IPS-20b (cell line): Measurements from ENCODE around the gene ATXN1.
"Not testable (repeated sequence)": the region's sequence is repeated elsewhere in the genome, so short reads cannot be mapped to it uniquely, and the experiment has no call there.

Experiments
- H3K27ac ChIP-seq: one replicate; pipeline ENCODE4 v1.5.1; 2013; ENCODE audit warnings: low read length
- H3K27me3 ChIP-seq: 2 replicates; pipeline ENCODE4 v1.6.1; 2013; ENCODE audit warnings: mild to moderate bottlenecking, low read length, inconsistent platforms; ENCODE audit not compliant: insufficient read depth
- H3K36me3 ChIP-seq: 2 replicates; pipeline ENCODE4 v1.6.1; 2013; ENCODE audit warnings: low read depth, mild to moderate bottlenecking, inconsistent platforms, low read length, moderate library complexity; ENCODE audit not compliant: insufficient read depth
- H3K4me1 ChIP-seq: 2 replicates; pipeline ENCODE4 v1.6.1; 2013; ENCODE audit warnings: mild to moderate bottlenecking, control low read depth, inconsistent platforms, low read length, moderate library complexity; ENCODE audit not compliant: insufficient read depth
- H3K4me3 ChIP-seq: 2 replicates; pipeline ENCODE4 v1.5.1; 2013; ENCODE audit warnings: mild to moderate bottlenecking, low read length, inconsistent platforms
- H3K9ac ChIP-seq: 2 replicates; pipeline ENCODE4 v1.6.1; 2013; ENCODE audit warnings: low read depth, mild to moderate bottlenecking, inconsistent platforms, low read length, moderate library complexity
- H3K9me3 ChIP-seq: 2 replicates; pipeline ENCODE4 v1.6.1; 2013; ENCODE audit warnings: mild to moderate bottlenecking, low read depth, low read length, inconsistent platforms; ENCODE audit not compliant: insufficient read depth

Gene ATXN1

DNA sequence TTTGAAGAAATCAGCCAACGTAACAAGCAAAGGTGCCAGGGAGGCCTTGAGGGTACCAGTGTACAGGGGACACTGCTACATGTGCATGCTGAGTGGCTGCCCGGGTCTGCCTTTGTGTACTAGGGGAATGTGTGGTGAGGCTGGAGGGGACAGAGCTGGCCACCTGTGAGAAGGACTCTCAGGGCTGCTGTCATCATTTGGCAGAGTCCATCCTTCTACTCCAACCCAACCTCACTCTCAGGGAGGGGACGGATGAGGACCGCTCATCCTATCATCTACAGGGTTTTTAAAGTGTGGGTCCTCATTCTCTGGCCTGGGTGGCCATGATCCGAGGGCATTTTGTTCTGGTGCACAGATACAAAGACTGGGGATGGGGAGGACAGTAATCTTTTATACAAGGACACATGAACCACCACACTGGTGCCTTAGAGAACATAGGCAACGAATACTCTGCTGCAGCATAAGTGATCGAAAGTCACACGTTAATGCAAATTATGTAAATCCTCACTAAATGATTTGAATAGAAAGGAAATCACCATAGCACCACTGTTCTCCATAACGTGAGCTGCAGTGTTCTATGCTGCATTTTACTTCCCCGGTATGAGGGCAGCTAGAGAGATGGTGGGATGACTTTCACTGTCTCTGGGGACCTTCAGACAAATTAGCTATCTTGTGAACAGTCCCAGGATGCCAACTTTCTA is 341.5 kb downstream of the ATXN1 start:
- Histone ChIP-seq H3K4me3 (no peak overlapping the region), H3K36me3 (no peaks in the 10 kb centered on the region), H3K27ac (no peak overlapping the region), H3K9me3 (no peaks in the 10 kb centered on the region), H3K9ac (no peak overlapping the region), H3K27me3 (no peaks in the 10 kb centered on the region), H3K4me1 (peaks cover 16% of the 10 kb centered on the region; the same call in 1 of the 2 replicates)

DNA sequence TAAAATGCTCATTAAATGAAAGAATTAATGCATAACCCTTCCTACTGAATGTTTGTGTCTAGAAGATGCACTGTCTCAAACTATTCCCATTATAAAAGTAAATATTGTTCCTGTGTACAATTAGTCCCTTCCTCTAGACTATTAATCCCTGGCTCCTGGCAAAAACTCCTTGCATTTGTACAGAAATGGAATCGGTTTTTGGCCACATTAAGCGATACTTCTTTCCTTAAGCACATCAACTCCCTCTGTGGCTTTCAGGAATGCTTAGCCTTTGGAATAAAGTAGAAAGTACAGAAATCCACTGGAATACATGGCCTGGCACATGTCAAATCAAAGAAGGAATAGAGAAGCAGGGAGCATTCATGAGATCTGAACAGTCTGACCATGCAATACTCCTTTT is 343.1 kb downstream of the ATXN1 start:
- peaks cover 16% of the 10 kb centered on the region; the same call in 1 of the 2 replicates for H3K4me1 ChIP-seq
- H3K27me3 ChIP-seq, result no peaks in the 10 kb centered on the region
- H3K9me3 ChIP-seq, result no peaks in the 10 kb centered on the region
- H3K4me3 ChIP-seq, result no peak overlapping the region
- H3K36me3 ChIP-seq, result no peaks in the 10 kb centered on the region
- no peak overlapping the region for H3K27ac ChIP-seq
- no peak overlapping the region for H3K9ac ChIP-seq

DNA sequence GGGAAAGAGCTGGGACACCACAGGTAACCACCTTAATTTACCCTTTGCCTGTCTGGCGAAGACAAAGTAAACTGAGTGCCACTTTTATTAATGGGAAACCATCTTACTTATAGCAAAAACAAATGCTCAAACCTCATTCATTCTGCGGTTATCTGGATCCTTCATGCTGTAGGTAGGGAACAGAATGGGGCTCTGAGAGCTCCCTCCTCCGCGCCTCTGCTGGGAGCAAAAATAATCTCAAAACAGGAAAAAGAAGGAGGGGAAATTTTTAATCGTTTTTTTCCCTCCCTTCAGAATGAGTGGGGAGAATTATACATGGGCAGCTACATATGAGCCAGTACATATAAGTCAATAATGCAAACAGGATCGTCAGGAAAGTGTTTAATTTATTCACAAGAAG is 345.6 kb downstream of the ATXN1 start:
- no peak overlapping the region for H3K27ac ChIP-seq
- no peaks in the 10 kb centered on the region for H3K9me3 ChIP-seq
- no peak overlapping the region for H3K9ac ChIP-seq
- H3K4me3 ChIP-seq, result no peak overlapping the region
- peaks cover 10% of the 10 kb centered on the region; the same call in 1 of the 2 replicates for H3K4me1 ChIP-seq
- H3K27me3 ChIP-seq, result no peaks in the 10 kb centered on the region
- H3K36me3 ChIP-seq, result no peaks in the 10 kb centered on the region

DNA sequence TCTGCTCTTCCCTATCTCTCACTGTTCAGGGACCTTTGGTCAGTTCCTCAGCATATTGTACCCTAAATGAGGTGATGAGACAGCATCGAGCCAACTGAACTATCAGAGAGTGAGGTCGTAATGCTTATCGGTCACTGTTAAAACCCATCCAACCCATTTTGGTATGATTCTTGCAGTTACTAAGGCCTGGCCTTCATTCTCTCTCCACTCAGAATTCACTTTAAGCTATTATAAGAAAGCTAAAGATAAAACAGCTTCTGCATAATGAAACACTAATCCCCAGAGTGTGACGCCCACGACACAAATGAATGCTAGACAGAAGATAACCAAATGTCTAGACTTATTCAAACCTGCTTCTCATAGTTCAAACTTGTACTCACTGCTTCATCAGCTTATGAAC is 347.1 kb downstream of the ATXN1 start:
- H3K4me1 ChIP-seq, result no peaks in the 10 kb centered on the region
- H3K9me3 ChIP-seq, result no peaks in the 10 kb centered on the region
- H3K9ac ChIP-seq, result no peak overlapping the region
- H3K4me3 ChIP-seq, result no peak overlapping the region
- H3K36me3 ChIP-seq, result no peaks in the 10 kb centered on the region
- H3K27me3 ChIP-seq, result no peaks in the 10 kb centered on the region
- H3K27ac ChIP-seq, result no peak overlapping the region

DNA sequence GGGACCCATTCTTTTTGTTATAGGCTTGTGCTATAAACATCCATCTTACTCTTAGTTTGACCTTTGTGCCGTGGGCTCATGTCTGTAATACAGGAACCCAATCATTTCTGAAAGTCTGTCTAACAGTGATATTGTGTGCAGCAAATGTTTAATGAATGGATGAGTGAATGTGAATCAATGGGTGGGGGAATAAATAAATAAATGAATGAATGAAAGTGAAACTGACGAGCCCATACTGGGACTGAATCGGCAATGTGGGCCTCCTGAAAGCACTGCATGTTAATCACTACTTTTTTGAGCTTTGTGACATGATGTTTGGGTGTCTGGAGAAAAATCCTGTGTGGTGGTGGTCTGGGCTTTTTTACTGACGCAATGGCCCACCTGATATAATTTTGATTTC is 347.9 kb downstream of the ATXN1 start:
- no peak overlapping the region for H3K27ac ChIP-seq
- no peaks in the 10 kb centered on the region for H3K9me3 ChIP-seq
- H3K4me1 ChIP-seq, result no peaks in the 10 kb centered on the region
- H3K9ac ChIP-seq, result no peak overlapping the region
- H3K36me3 ChIP-seq, result no peaks in the 10 kb centered on the region
- H3K4me3 ChIP-seq, result no peak overlapping the region
- no peaks in the 10 kb centered on the region for H3K27me3 ChIP-seq

- Histone ChIP-seq H3K27me3 (no peaks in the 10 kb centered on the region), H3K27ac (no peak overlapping the region), H3K9ac (no peak overlapping the region), H3K9me3 (no peaks in the 10 kb centered on the region), H3K36me3 (no peaks in the 10 kb centered on the region), H3K4me3 (no peak overlapping the region), H3K4me1 (no peaks in the 10 kb centered on the region)
Observed at GRCh38 chr6:16412982-16413381, 348.3 kb downstream of the ATXN1 start.

GRCh38 chr6:16412171-16412570 is 349.1 kb downstream of the ATXN1 start:
- Histone ChIP-seq H3K4me1 (no peaks in the 10 kb centered on the region), H3K4me3 (no peak overlapping the region), H3K9me3 (no peaks in the 10 kb centered on the region), H3K9ac (no peak overlapping the region), H3K36me3 (no peaks in the 10 kb centered on the region), H3K27me3 (no peaks in the 10 kb centered on the region), H3K27ac (no peak overlapping the region)

- no peaks in the 10 kb centered on the region for H3K4me1 ChIP-seq
- H3K9me3 ChIP-seq, result no peaks in the 10 kb centered on the region
- H3K9ac ChIP-seq, result no peak overlapping the region
- no peaks in the 10 kb centered on the region for H3K36me3 ChIP-seq
- no peaks in the 10 kb centered on the region for H3K27me3 ChIP-seq
- H3K27ac ChIP-seq, result no peak overlapping the region
- no peak overlapping the region for H3K4me3 ChIP-seq
Observed at GRCh38 chr6:16409531-16410441, 351.5 kb downstream of the ATXN1 start.

DNA sequence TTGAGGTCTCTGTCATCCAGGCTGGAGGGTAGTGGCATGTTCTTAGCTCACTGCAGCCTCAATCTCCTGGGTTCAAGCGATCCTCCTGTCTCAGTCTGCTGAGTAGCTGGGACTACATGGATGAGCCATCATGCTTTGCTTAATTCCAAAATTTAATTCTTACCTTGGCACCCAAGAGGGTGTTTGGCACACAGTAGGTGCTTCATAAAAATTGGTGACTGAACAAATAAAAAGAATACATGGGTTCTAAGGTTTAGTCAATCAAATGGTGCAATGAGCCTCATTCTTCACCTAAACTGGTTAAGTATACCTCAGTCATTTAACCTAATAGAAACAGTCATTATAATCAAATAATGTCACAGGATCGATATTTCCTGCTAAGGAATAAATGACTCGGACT is 352.5 kb downstream of the ATXN1 start:
- Histone ChIP-seq H3K9me3 (no peaks in the 10 kb centered on the region), H3K27ac (no peak overlapping the region), H3K36me3 (no peaks in the 10 kb centered on the region), H3K9ac (no peak overlapping the region), H3K4me3 (no peak overlapping the region), H3K4me1 (no peaks in the 10 kb centered on the region), H3K27me3 (no peaks in the 10 kb centered on the region)

DNA sequence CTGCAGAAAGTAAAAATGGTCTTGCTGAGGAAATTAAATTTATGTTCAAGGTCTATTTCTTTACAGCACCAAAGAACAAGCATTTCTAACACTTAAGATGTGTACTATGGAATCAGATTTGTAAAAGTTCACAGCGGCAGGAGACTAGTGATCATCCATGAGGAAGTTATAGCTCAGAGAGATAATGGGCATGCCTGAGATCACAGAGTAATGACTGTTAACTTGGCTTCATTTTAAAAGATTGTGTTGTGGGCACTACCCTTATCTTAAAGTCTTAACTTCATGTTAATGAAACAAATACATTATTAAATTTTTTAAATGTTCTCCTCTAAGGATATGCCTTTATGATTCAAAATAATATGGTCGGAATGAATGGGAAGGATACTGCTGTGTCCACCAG is 354.3 kb downstream of the ATXN1 start:
- no peak overlapping the region for H3K27ac ChIP-seq
- no peaks in the 10 kb centered on the region for H3K9me3 ChIP-seq
- H3K4me3 ChIP-seq, result no peak overlapping the region

GRCh38 chr6:16406538-16406937 is 354.7 kb downstream of the ATXN1 start:
- H3K9ac ChIP-seq, H3K4me3 ChIP-seq, H3K27ac ChIP-seq, H3K36me3 ChIP-seq, H3K27me3 ChIP-seq, H3K4me1 ChIP-seq, H3K9me3 ChIP-seq: not testable (repeated sequence)

More for the DNA sequence above, 354.3 kb downstream of the ATXN1 start:
- H3K36me3 ChIP-seq, result no peaks in the 10 kb centered on the region
- no peak overlapping the region for H3K9ac ChIP-seq
- H3K27me3 ChIP-seq, result no peaks in the 10 kb centered on the region
- H3K4me1 ChIP-seq, result no peaks in the 10 kb centered on the region

GRCh38 chr6:16405375-16405774 is 355.9 kb downstream of the ATXN1 start:
- no peak overlapping the region for H3K9ac ChIP-seq
- no peaks in the 10 kb centered on the region for H3K36me3 ChIP-seq
- no peaks in the 10 kb centered on the region for H3K27me3 ChIP-seq
- H3K9me3 ChIP-seq, result no peaks in the 10 kb centered on the region
- H3K4me1 ChIP-seq, result no peaks in the 10 kb centered on the region
- H3K4me3 ChIP-seq, result no peak overlapping the region
- no peak overlapping the region for H3K27ac ChIP-seq
